Smooth muscle cell (in vitro differentiated cells): ENCODE results near the gene ST6GALNAC3. TPM values are rescaled to one million over a fixed set of nuclear protein-coding genes. Genes with fewer than 3 reads are reported as not detected.

Experiments
- DNase-seq: peaks from one replicate; lab custom pipeline; 2025; ENCODE audit not compliant: unreplicated experiment; lab: John Stamatoyannopoulos, UW
- H2AFZ ChIP-seq: fragments of 200-600 bp; sonication (generic); 2 replicates; pipeline ENCODE4 v1.6.0; 2016; ENCODE audit warnings: antibody characterized with exemption, low read depth, mild to moderate bottlenecking
- H3F3A ChIP-seq: fragments of 200-600 bp; sonication (generic); 2 replicates; pipeline ENCODE4 v1.6.0; 2017; ENCODE audit warnings: antibody characterized with exemption, low read depth
- H3K27ac ChIP-seq: fragments of 200-600 bp; sonication (generic); 2 replicates; pipeline ENCODE4 v1.5.1; 2016; ENCODE audit warnings: low read depth, mild to moderate bottlenecking
- H3K27me3 ChIP-seq: fragments of 200-600 bp; sonication (generic); 2 replicates; pipeline ENCODE4 v1.6.1; 2016; ENCODE audit warnings: low read depth, mild to moderate bottlenecking
- H3K36me3 ChIP-seq: fragments of 200-600 bp; sonication (generic); 2 replicates; pipeline ENCODE4 v1.5.1; 2016; ENCODE audit warnings: low read depth
- H3K4me1 ChIP-seq: fragments of 200-600 bp; sonication (generic); 2 replicates; pipeline ENCODE4 v1.5.1; 2016; ENCODE audit warnings: low read depth
- H3K4me2 ChIP-seq: fragments of 200-600 bp; sonication (generic); 2 replicates; pipeline ENCODE4 v1.6.0; 2016; ENCODE audit warnings: mild to moderate bottlenecking
- H3K4me3 ChIP-seq: fragments of 200-600 bp; sonication (generic); 2 replicates; pipeline ENCODE4 v1.5.1; 2016; ENCODE audit warnings: mild to moderate bottlenecking
- H3K79me2 ChIP-seq: fragments of 200-600 bp; sonication (generic); 2 replicates; pipeline ENCODE4 v1.6.0; 2016; ENCODE audit warnings: low read depth, mild to moderate bottlenecking
- H3K9ac ChIP-seq: fragments of 200-600 bp; sonication (generic); 2 replicates; pipeline ENCODE4 v1.6.0; 2016; ENCODE audit warnings: low read depth
- H3K9me3 ChIP-seq: fragments of 200-600 bp; sonication (generic); replicated peaks from 2 replicates; pipeline ENCODE4 v1.5.1; 2016; ENCODE audit warnings: low read depth
- H4K20me1 ChIP-seq: fragments of 200-600 bp; sonication (generic); 2 replicates; pipeline ENCODE4 v1.6.0; 2016; ENCODE audit warnings: low read depth
- WGBS: methylation state at CpG from one replicate; pipeline ENCODE4 v1.1.7; 2016; ENCODE audit warnings: low lambda C conversion rate; 5-methylcytosine and 5-hydroxymethylcytosine counted together
- polyA plus RNA-seq: library from polyadenylated mRNA; unstranded; fragments of >200 nt; fragmentation: Nextera tagmentation; extraction: Ambion mirVana; gene quantifications from 2 replicates; pipeline ENCODE4 v1.2.1, GENCODE V29; 2016
- total RNA-seq: library from RNA; depleted of rRNA; stranded (reverse); fragments of >200 nt; gene quantifications from 2 replicates; pipeline ENCODE4 v1.2.3, GENCODE V29; 2014
- TF ChIP-seq, protein P1 (sequence below): fragments of 200-600 bp; sonication (generic); IDR thresholded peaks from 2 replicates; pipeline ENCODE4 v1.5.1; 2017; ENCODE audit warnings: borderline replicate concordance, mild to moderate bottlenecking, antibody characterized with exemption; ENCODE audit not compliant: insufficient read depth, poor library complexity, severe bottlenecking

The ST6GALNAC3 gene
- total and polyA plus RNA-seq, 2 experiments from 2014 or later = 9.3 to 13.4 TPM

DNA sequence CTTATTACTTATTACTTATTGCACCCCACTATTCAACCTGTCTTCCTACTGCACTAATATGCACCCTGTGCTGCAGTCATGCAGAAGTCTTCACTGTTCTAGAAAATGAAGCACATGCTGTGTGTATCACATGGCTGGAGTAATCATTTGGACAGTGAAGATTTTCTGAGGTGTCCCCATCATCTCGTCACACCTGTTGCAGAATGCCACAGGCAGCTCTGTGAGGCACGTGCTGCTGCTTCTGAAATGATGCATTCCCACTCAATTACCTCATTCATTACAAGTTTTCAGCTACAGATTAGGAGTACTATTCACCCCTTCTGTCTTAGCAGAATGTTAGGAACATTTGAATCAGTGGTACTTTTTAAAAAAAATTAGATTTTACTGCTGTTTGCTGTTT is 467.1 kb downstream of the ST6GALNAC3 start:
- Histone ChIP-seq H3K27me3 (no peaks in the 10 kb centered on the region), H3K4me3 (no peak overlapping the region), H3K36me3 (no peaks in the 10 kb centered on the region), H4K20me1 (no peaks in the 10 kb centered on the region), H3K79me2 (no peaks in the 10 kb centered on the region), H3K27ac (no peak overlapping the region), H3K9me3 (no peaks in the 10 kb centered on the region), H3K9ac (no peak overlapping the region), H2AFZ (no peak overlapping the region), H3K4me1 (no peaks in the 10 kb centered on the region), H3F3A (no peaks in the 10 kb centered on the region), H3K4me2 (no peak overlapping the region)
- DNase-seq = no peak
- WGBS = 76% methylated on average over 2 of the region's 2 CpGs
- TF ChIP-seq, protein P1, sequence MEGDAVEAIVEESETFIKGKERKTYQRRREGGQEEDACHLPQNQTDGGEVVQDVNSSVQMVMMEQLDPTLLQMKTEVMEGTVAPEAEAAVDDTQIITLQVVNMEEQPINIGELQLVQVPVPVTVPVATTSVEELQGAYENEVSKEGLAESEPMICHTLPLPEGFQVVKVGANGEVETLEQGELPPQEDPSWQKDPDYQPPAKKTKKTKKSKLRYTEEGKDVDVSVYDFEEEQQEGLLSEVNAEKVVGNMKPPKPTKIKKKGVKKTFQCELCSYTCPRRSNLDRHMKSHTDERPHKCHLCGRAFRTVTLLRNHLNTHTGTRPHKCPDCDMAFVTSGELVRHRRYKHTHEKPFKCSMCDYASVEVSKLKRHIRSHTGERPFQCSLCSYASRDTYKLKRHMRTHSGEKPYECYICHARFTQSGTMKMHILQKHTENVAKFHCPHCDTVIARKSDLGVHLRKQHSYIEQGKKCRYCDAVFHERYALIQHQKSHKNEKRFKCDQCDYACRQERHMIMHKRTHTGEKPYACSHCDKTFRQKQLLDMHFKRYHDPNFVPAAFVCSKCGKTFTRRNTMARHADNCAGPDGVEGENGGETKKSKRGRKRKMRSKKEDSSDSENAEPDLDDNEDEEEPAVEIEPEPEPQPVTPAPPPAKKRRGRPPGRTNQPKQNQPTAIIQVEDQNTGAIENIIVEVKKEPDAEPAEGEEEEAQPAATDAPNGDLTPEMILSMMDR = no peak

DNA sequence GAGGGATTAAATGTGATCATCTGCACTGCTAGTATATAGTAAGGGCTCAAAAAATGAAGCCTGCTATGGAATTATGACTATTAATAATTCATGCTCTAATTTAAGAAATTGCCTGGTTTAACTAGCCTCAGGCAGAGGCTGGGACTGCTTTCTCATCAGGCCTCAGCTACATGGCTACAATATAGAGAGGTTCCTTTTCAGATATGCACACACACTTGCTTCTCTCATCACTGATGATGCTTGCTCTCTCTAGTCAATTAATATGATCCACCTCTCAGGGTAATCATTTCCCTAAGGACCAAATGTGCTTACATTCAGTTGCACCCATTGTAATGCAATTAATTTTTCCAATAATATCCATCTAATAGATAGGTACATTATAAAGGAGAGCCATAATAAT is 467.8 kb downstream of the ST6GALNAC3 start:
- H3K9ac ChIP-seq = no peak overlapping the region
- no peaks in the 10 kb centered on the region for H3K4me1 ChIP-seq
- no peaks in the 10 kb centered on the region for H3K27me3 ChIP-seq
- no peak overlapping the region for H2AFZ ChIP-seq
- H3K36me3 ChIP-seq = no peaks in the 10 kb centered on the region
- no peaks in the 10 kb centered on the region for H4K20me1 ChIP-seq
- H3K79me2 ChIP-seq = no peaks in the 10 kb centered on the region
- TF ChIP-seq, protein P1 = no peak
- no peaks in the 10 kb centered on the region for H3F3A ChIP-seq
- no peak overlapping the region for H3K4me2 ChIP-seq
- DNase-seq = no peak
- H3K27ac ChIP-seq = no peak overlapping the region
- H3K4me3 ChIP-seq = no peak overlapping the region
- H3K9me3 ChIP-seq = no peaks in the 10 kb centered on the region

DNA sequence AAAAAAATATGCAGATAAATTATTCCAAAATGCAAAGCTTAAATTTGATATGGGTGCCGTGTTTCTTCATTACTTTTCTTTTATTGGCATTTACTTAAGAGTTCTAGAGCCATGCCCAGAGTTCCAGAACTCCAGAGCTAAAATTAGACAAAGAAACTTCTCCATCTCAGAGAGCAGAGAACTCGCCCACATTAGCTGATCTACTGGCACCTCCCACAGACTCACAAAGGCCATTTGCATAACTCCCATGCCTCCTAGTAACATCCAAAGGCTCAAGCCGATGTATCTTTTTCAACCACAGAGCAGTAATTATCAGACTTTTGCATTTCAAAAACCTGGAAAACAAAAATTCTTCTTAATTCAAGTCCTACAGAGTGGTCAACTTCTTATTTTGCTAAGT is 468.9 kb downstream of the ST6GALNAC3 start:
- WGBS = 89% methylated on average over 3 of the region's 3 CpGs
- no peaks in the 10 kb centered on the region for H3F3A ChIP-seq
- H3K27ac ChIP-seq = no peak overlapping the region
- H3K4me1 ChIP-seq = peaks cover 5% of the 10 kb centered on the region
- no peaks in the 10 kb centered on the region for H3K79me2 ChIP-seq
- no peak overlapping the region for H3K9ac ChIP-seq
- H3K27me3 ChIP-seq = no peaks in the 10 kb centered on the region
- H3K4me3 ChIP-seq = no peak overlapping the region
- no peaks in the 10 kb centered on the region for H4K20me1 ChIP-seq
- H3K4me2 ChIP-seq = no peak overlapping the region
- H3K9me3 ChIP-seq = no peaks in the 10 kb centered on the region
- TF ChIP-seq, protein P1 = no peak
- DNase-seq = no peak
- no peaks in the 10 kb centered on the region for H3K36me3 ChIP-seq
- H2AFZ ChIP-seq = no peak overlapping the region

DNA sequence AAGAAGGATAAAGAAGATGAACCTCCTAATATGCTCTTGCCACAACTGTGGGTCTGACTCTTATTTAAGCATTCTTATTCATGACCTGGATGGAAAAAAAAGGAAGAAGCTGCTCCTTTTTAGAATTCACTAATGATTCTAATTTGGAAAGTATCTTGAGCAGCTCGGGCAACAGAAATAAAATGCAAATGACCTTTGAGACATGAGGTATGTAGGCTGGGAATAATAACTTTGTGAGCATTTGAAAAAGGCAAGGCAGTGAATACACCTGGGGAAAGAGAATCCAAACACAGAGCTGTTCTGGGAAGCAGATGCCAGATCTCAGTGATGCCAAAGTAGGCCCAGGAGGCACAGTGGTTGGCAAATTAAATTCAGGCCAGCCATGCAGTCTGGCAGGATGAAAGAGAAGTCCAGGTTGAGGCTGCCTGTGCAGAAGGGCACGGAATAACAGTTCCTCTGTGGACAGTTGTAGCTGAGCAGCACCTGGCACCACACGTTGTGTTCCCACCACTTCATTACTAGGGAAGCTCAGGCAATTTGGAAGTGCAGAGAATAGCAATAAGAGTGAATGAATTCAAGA is 471.9 kb downstream of the ST6GALNAC3 start:
- TF ChIP-seq, protein P1 = no peak
- 98% methylated on average over 3 of the region's 3 CpGs for WGBS
- Histone ChIP-seq H3K9me3 (no peaks in the 10 kb centered on the region), H3K36me3 (no peaks in the 10 kb centered on the region), H4K20me1 (no peaks in the 10 kb centered on the region), H3F3A (no peaks in the 10 kb centered on the region), H3K27ac (no peak overlapping the region), H3K4me2 (no peak overlapping the region), H3K27me3 (no peaks in the 10 kb centered on the region), H3K4me3 (no peak overlapping the region), H2AFZ (no peak overlapping the region), H3K79me2 (no peaks in the 10 kb centered on the region), H3K4me1 (peaks cover 5% of the 10 kb centered on the region), H3K9ac (no peak overlapping the region)
- DNase-seq = no peak
